ENCODE results near the gene VSTM2A. TPM values are rescaled to one million over a fixed set of nuclear protein-coding genes. Genes with fewer than 3 reads are reported as not detected.

Gene VSTM2A
- total and polyA plus RNA-seq, 8 donors, result 0.23 to 13.6 (median 0.68) TPM; not detected in 3

GRCh38 chr7:54543051-54543488, 895 bp downstream of the VSTM2A start:
- Histone ChIP-seq H3K4me3 (no peak overlapping the region), H3K4me1 (peaks cover 0 to 39% (median 22%) of the 10 kb centered on the region in 4 donors), H3K36me3 (no peaks in the 10 kb centered on the region), H3K27ac (no peak overlapping the region), H3K27me3 (peaks cover 4 to 67% (median 44%) of the 10 kb centered on the region in 3 donors), H3K9me3 (peaks cover 0 to 13% (median 2%) of the 10 kb centered on the region in 4 donors)
- WGBS, 5 donors, result 7 to 9% (median 7%) methylated on average over 7 of the region's 7 CpGs
- peak in 1 of 2 donors; percentile 70 for DNase-seq
- TF ChIP-seq POLR2AphosphoS5 (IDR thresholded peaks at IDR 0.05) (no peak), CTCF (IDR thresholded peaks at IDR 0.05) (no peak), POLR2A (IDR thresholded peaks at IDR 0.05) (no peak), EP300 (IDR thresholded peaks at IDR 0.05) (no peak)
- intact Hi-C loops (cut with DNase I; ENCODE audit: low total_unique reads), result no loop called here

- H3K9me3 ChIP-seq, result peaks cover 0 to 13% (median 2%) of the 10 kb centered on the region in 4 donors
- intact Hi-C loops (cut with DNase I; ENCODE audit: low total_unique reads), result no loop called here
- TF ChIP-seq POLR2A (IDR thresholded peaks at IDR 0.05) (no peak), POLR2AphosphoS5 (IDR thresholded peaks at IDR 0.05) (no peak), EP300 (IDR thresholded peaks at IDR 0.05) (no peak), CTCF (IDR thresholded peaks at IDR 0.05) (no peak)
- H3K4me1 ChIP-seq, result peaks cover 0 to 39% (median 22%) of the 10 kb centered on the region in 4 donors
- H3K4me3 ChIP-seq, result no peak overlapping the region
- H3K27me3 ChIP-seq, result peaks cover 4 to 67% (median 44%) of the 10 kb centered on the region in 3 donors
- no peaks in the 10 kb centered on the region for H3K36me3 ChIP-seq
- no peak overlapping the region for H3K27ac ChIP-seq
- 3 to 7% (median 5%) methylated on average over 3 of the region's 3 CpGs for WGBS, 5 donors
- no peak for DNase-seq
Measured at GRCh38 chr7:54544149-54544526, 2.0 kb downstream of the VSTM2A start.

GRCh38 chr7:54544527-54545240, 2.5 kb downstream of the VSTM2A start:
- intact Hi-C loops (cut with DNase I; ENCODE audit: low total_unique reads), result no loop called here
- peak overlapping the region in 1 of 4 donors; percentile 28 for H3K4me3 ChIP-seq
- WGBS, 5 donors, result 2 to 10% (median 4%) methylated on average over 17 to 45 of the region's 45 CpGs

GRCh38 chr7:54545241-54545563, 3.0 kb downstream of the VSTM2A start:
- intact Hi-C loops (cut with DNase I; ENCODE audit: low total_unique reads), result no loop called here
- no peak overlapping the region for H3K4me3 ChIP-seq
- TF ChIP-seq EP300 (IDR thresholded peaks at IDR 0.05) (no peak), POLR2AphosphoS5 (IDR thresholded peaks at IDR 0.05) (no peak), POLR2A (IDR thresholded peaks at IDR 0.05) (no peak), CTCF (IDR thresholded peaks at IDR 0.05) (no peak)
- WGBS, 5 donors, result 7 to 10% (median 9%) methylated on average over 5 of the region's 5 CpGs
- DNase-seq, result no peak
- H3K4me1 ChIP-seq, result peaks cover 0 to 39% (median 22%) of the 10 kb centered on the region in 4 donors
- H3K36me3 ChIP-seq, result no peaks in the 10 kb centered on the region
- H3K27ac ChIP-seq, result no peak overlapping the region
- peaks cover 4 to 67% (median 44%) of the 10 kb centered on the region in 3 donors for H3K27me3 ChIP-seq
- peaks cover 0 to 13% (median 2%) of the 10 kb centered on the region in 4 donors for H3K9me3 ChIP-seq

More at GRCh38 chr7:54544527-54545240, 2.5 kb downstream of the VSTM2A start:
- Histone ChIP-seq H3K27ac (no peak overlapping the region), H3K4me1 (peaks cover 0 to 39% (median 22%) of the 10 kb centered on the region in 4 donors), H3K36me3 (no peaks in the 10 kb centered on the region), H3K9me3 (peaks cover 0 to 13% (median 2%) of the 10 kb centered on the region in 4 donors), H3K27me3 (peaks cover 4 to 67% (median 44%) of the 10 kb centered on the region in 3 donors)
- TF ChIP-seq POLR2AphosphoS5 (IDR thresholded peaks at IDR 0.05), result no peak
- no peak for TF ChIP-seq CTCF (IDR thresholded peaks at IDR 0.05)
- TF ChIP-seq EP300 (IDR thresholded peaks at IDR 0.05), result no peak
- TF ChIP-seq POLR2A (IDR thresholded peaks at IDR 0.05), result no peak
- peak in 1 of 2 donors; percentile 8 for DNase-seq
